ENCODE measurements around the gene RBBP9. TPM values are rescaled to one million over a fixed set of nuclear protein-coding genes. Genes with fewer than 3 reads are reported as not detected.

Gene RBBP9
- total and polyA plus RNA-seq, 2 experiments from 2014 or later = 9.2 to 19.2 TPM

DNA sequence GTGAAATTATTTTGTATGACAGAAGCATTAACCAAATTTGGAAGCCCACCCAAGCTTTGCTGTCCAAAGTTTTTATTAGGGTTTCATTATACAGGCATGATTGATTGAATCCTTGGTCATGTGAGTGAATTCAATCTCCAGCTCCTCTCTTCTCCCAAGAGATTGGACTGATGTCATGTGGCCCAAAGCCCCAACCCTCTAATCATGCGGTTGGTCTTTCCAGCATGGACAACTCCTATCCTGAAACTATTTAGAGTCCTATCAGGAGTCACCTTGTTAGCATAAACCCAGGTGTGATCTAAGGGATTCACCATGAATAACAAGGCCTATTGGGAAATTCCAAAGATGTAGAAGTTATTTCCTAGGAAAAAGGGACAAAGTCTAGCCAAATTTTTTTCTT lies 19.2 kb downstream of the RBBP9 start:
- Histone ChIP-seq H3K4me3 (no peak overlapping the region), H3K27ac (no peak overlapping the region), H3K27me3 (no peaks in the 10 kb centered on the region), H3K9me3 (ENCODE audit: low read depth) (no peaks in the 10 kb centered on the region), H3K4me1 (ENCODE audit: low read depth) (no peaks in the 10 kb centered on the region), H3K36me3 (peaks cover 59% of the 10 kb centered on the region)
- TF ChIP-seq, protein P1, sequence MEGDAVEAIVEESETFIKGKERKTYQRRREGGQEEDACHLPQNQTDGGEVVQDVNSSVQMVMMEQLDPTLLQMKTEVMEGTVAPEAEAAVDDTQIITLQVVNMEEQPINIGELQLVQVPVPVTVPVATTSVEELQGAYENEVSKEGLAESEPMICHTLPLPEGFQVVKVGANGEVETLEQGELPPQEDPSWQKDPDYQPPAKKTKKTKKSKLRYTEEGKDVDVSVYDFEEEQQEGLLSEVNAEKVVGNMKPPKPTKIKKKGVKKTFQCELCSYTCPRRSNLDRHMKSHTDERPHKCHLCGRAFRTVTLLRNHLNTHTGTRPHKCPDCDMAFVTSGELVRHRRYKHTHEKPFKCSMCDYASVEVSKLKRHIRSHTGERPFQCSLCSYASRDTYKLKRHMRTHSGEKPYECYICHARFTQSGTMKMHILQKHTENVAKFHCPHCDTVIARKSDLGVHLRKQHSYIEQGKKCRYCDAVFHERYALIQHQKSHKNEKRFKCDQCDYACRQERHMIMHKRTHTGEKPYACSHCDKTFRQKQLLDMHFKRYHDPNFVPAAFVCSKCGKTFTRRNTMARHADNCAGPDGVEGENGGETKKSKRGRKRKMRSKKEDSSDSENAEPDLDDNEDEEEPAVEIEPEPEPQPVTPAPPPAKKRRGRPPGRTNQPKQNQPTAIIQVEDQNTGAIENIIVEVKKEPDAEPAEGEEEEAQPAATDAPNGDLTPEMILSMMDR (IDR thresholded peaks at IDR 0.05; ENCODE audit: low read depth, low read length) = no peak
- no peak for DNase-seq (ENCODE audit: low read depth in 1 of 2, low spot score in 1 of 2)

DNA sequence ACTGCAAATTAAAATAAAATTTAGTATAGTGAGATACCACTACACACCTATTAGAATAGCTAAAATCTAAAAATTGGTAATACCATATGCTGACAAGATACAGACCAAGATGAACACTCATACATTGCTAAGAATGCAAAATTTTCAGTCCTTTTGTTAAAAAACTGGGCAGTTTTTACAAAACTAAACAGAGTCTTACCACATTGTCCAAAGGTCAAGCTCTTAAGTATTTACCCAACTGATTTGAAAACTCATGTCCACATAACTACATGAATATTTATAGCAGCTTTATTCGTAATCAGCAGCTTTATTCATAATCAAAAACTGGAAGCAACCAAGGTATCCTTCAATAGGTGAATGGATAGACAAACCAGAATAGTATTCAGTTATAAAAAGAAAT lies 19.8 kb downstream of the RBBP9 start:
- Histone ChIP-seq H3K27me3 (no peaks in the 10 kb centered on the region), H3K36me3 (peaks cover 56% of the 10 kb centered on the region), H3K27ac (no peak overlapping the region), H3K9me3 (ENCODE audit: low read depth) (no peaks in the 10 kb centered on the region), H3K4me1 (ENCODE audit: low read depth) (no peaks in the 10 kb centered on the region), H3K4me3 (no peak overlapping the region)
- DNase-seq (ENCODE audit: low read depth in 1 of 2, low spot score in 1 of 2) = no peak
- TF ChIP-seq, protein P1 (IDR thresholded peaks at IDR 0.05; ENCODE audit: low read depth, low read length) = no peak

DNA sequence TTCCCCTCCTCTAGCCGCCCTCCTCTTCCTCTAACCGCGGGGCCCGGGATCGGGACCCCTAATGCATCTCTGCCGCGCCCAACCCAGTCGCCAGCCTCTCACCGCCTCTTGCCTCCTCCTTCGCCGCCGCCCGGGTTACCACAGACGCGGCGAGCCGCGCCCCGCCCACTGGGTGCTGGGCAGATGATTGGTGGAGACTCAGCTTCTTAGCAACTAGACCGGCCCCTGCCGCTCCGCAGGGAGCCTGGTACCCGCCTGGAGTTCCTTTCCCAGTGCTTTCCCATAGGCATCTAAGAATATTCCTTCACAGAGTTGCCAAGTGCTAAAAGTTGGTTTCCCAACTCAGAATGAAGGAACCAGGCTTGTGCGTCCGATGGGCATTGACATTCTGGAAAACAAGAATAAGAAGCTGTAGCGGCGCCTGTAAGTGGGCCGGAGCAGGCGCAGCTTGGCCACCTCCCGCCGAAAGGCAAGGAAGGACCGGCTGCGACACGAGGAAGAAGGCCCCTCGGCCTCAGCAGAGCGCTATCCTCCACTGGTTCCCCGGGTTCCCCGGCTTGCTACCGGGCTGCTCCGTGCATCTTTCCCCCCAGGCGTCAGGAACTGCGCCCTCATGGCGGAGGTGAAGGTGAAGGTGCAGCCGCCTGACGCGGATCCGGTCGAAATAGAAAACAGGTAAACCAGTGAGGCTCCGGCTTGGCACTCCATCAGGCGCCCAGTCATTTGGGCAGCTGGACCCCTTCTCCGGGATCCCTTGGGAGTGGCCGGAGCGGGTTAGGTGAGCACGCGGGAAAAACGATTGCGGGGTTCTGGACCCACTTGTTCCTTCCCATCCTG lies 29.9 kb downstream of the RBBP9 start, which contains the start of the genes DZANK1 and POLR3F:
DZANK1 (minus strand) TSS at position 137 of the 837 bp plus-strand sequence. CDS start 1,672 bp downstream, outside the sequence.
POLR3F (plus strand) TSS at position 497 of the 837 bp plus-strand sequence; CDS start at position 614, 117 bp downstream.
- TF ChIP-seq, protein P1 (IDR thresholded peaks at IDR 0.05; ENCODE audit: low read depth, low read length) = no peak
- DNase-seq (ENCODE audit: low read depth in 1 of 2, low spot score in 1 of 2) = peak; percentile 96 to 97
- no peaks in the 10 kb centered on the region for H3K27me3 ChIP-seq
- H3K4me3 ChIP-seq = peak within 1 kb of the TSS; percentile 99
- H3K27ac ChIP-seq = peak within 1 kb of the TSS; percentile 100
- no peaks in the 10 kb centered on the region for H3K9me3 ChIP-seq (ENCODE audit: low read depth)
- H3K4me1 ChIP-seq (ENCODE audit: low read depth) = no peaks in the 10 kb centered on the region
- no peaks in the 10 kb centered on the region for H3K36me3 ChIP-seq

DNA sequence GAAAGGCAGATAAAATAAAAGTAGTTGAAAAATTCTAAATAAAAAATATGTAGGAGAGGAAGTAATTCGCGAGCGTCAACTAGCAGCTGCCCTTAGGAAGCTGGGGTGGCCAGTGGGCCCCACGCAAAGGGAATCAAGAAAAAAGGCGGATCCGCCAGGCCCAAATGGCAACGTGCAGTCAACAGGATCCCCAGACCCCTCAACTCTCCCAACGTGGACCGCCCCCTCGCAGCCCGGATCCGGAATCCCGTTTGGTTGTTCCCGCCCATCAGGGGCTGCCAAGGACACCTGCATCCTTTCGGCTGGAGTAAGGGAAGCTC lies 30.5 kb downstream of the RBBP9 start:
- Histone ChIP-seq H3K27ac (peak overlapping the region; percentile 47), H3K9me3 (ENCODE audit: low read depth) (no peaks in the 10 kb centered on the region), H3K36me3 (no peaks in the 10 kb centered on the region), H3K27me3 (no peaks in the 10 kb centered on the region), H3K4me1 (ENCODE audit: low read depth) (no peaks in the 10 kb centered on the region), H3K4me3 (peak overlapping the region; percentile 99)
- no peak for DNase-seq (ENCODE audit: low read depth in 1 of 2, low spot score in 1 of 2)
- TF ChIP-seq, protein P1 (IDR thresholded peaks at IDR 0.05; ENCODE audit: low read depth, low read length) = no peak

DNA sequence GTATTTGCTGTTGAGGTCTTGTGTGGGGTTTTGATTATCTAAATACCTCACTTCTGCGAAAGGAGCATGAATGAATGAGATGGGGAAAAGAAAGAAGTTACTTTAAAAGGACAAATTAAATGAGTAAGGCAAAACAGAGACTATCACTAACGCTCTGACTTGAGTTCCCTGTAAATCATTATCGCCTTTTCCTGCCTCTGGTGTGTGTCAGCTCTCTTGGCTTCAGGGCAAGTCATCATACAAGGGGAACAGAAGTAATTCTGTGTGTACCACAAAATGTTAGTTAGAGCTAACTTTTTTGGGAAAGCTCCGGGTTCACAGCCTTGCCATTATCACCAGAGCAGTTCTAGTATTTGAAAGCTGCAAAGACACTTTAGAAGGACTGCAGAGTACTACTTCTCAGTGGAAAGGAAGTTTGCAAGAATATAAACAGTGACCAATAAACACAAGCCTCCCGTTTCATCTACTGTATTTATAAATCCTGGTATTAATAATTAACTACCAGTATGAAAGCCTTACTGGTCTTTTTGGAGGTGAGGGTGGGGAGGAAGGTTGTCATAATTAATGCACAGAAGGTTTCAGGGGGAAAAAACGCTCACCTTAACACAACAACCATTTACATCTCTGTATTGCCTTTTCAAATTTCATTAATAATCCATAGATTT lies 31.4 kb downstream of the RBBP9 start:
- TF ChIP-seq, protein P1 (IDR thresholded peaks at IDR 0.05; ENCODE audit: low read depth, low read length) = no peak
- H3K27me3 ChIP-seq = no peaks in the 10 kb centered on the region
- peak overlapping the region; percentile 54 for H3K27ac ChIP-seq
- no peaks in the 10 kb centered on the region for H3K9me3 ChIP-seq (ENCODE audit: low read depth)
- H3K36me3 ChIP-seq = no peaks in the 10 kb centered on the region
- no peaks in the 10 kb centered on the region for H3K4me1 ChIP-seq (ENCODE audit: low read depth)
- no peak for DNase-seq (ENCODE audit: low read depth in 1 of 2, low spot score in 1 of 2)
- H3K4me3 ChIP-seq = no peak overlapping the region

All from cardiac muscle cell (in vitro differentiated cells and primary cell).